ENCODE measurements around the gene NTM.
A peak's percentile ranks its signal among the peaks of the same experiment; 100 is the strongest.

Gene NTM

GRCh38 chr11:132126973-132127899 lies 756.8 kb downstream of the NTM start:
- peak; percentile 96 for DNase-seq

DNA sequence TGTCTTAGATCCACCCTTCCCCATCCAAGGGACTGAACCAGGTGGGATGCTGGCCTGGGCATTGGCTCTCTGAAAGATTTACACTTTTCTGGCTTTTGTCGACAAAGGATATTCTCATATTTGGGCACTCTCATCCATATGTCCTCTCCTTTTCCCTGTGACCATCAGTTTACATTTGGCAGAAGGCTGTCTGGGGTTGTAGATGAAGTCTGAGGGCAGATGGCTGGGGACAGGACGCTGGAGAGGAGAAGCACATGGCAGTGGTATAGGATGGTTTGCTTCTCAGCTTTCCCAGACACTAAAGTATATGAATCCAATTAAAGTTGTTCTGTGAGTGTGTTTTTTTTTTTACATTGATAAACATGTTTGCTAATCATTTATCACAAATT lies 757.5 kb downstream of the NTM start:
- no peak for DNase-seq

- no peak for DNase-seq
Measured at GRCh38 chr11:132131047-132131446, 760.6 kb downstream of the NTM start.

DNA sequence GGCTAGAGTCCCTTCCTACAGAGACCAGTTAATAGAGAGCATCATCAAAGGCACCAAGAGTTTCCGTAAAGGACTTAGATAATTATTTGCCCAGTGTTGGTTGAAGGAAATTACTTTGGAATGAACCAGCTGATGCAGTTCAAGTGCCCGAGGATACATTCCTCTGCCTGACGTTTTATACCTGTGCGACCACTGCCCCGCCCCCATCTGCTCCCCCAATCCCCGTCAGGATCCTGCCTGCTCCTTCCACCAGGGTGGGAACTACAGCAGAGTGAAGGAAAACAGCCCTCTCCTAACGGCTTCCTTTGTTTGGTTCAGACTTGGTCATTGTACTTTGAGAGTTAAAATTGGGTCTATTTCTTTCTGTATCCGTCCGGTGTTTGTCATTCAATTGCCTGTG lies 761.5 kb downstream of the NTM start:
- DNase-seq, result no peak

GRCh38 chr11:132134322-132134721 lies 763.9 kb downstream of the NTM start:
- peak; percentile 53 for DNase-seq

GRCh38 chr11:132137289-132137980 lies 767.0 kb downstream of the NTM start:
- DNase-seq, result no peak

DNA sequence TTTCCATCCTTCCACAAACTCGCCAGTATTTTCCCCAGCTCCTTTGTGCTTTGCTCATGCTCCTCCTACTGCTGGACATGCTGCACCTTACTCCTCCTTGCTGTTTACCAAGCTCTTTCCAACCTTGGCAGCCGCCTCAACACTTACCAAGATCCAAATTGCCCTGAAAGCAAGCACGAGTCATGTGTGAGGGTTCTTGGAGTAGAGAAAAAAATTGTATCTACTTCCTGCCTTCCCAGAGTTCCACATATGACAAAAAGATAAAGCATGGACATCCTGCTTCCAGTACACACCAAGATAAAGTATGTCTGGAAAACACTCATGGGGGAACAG lies 767.5 kb downstream of the NTM start:
- DNase-seq, result peak; percentile 22

DNA sequence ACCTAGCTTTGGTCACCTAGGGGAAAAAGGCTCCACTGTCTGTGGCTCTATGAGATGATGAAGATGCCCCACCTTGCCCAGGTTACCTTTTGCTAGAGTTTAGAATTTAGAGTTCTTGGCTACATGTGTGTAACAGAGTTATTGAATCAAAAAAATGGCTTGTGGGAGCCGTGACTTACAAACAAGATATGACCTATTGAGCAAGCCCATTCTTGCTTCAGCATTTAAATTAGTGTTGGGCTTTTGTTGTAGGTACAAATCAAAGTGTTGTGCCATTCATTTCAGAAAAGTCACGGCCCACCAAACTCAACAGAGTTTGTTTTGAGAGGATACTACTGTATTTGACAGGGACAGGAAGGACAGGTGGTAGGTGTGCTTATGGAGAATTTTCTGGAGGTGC lies 768.8 kb downstream of the NTM start:
- no peak for DNase-seq

GRCh38 chr11:132140056-132140455 lies 769.6 kb downstream of the NTM start:
- DNase-seq, result no peak

- DNase-seq, result no peak
Measured at GRCh38 chr11:132142121-132142520, 771.7 kb downstream of the NTM start.

DNA sequence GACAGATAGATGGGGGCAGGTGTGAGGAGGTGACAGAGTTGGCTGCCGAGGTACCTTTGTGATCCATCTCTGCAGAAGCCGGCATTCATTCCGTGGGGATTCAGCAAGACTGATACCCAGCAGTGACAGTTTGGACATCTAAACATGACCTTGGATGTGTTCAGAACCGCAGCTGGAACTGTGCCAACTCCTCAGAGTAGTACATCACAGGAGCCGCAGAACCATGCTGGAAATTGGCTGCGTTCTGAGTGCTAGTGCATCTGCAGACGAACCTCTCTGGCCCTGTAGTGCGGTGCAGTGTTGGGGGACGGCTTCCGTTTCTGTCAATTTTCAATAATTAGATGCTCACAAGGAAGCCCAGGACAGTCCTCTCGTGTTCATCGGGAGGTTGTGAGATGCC lies 772.1 kb downstream of the NTM start:
- DNase-seq, result no peak

GRCh38 chr11:132147464-132147863 lies 777.0 kb downstream of the NTM start:
- no peak for DNase-seq

DNA sequence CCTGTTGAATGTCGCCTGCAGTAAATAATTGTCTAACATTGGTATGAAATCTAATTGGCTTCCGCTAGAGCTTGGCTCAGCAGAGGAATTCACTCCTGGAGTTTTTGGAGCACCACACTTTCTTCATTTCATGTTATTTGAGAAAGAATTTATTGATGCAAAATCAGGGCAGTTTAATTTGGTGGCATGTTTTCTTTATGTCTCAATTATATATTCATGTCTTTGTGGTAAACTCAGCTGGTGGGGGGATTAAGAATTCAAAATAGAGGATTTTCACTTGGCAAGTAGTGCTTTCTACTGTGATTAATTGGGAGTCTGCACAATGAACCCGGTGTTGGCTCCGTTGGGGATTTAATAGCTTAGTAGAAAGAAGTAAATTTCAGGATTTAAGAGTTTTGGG lies 784.4 kb downstream of the NTM start:
- peak; percentile 2 for DNase-seq

- DNase-seq, result peak; percentile 20
Measured at GRCh38 chr11:132158091-132158490, 787.7 kb downstream of the NTM start.

- peak; percentile 26 for DNase-seq
Measured at GRCh38 chr11:132158696-132159095, 788.3 kb downstream of the NTM start.

GRCh38 chr11:132161403-132162078 lies 791.1 kb downstream of the NTM start:
- no peak for DNase-seq

- DNase-seq, result no peak
Measured at GRCh38 chr11:132168344-132168981, 798.0 kb downstream of the NTM start.

- DNase-seq, result no peak
Measured at GRCh38 chr11:132171031-132171430, 800.6 kb downstream of the NTM start.

GRCh38 chr11:132174362-132175255 lies 804.2 kb downstream of the NTM start:
- no peak for DNase-seq

- DNase-seq, result peak; percentile 63
Measured at GRCh38 chr11:132177106-132177505, 806.7 kb downstream of the NTM start.

DNA sequence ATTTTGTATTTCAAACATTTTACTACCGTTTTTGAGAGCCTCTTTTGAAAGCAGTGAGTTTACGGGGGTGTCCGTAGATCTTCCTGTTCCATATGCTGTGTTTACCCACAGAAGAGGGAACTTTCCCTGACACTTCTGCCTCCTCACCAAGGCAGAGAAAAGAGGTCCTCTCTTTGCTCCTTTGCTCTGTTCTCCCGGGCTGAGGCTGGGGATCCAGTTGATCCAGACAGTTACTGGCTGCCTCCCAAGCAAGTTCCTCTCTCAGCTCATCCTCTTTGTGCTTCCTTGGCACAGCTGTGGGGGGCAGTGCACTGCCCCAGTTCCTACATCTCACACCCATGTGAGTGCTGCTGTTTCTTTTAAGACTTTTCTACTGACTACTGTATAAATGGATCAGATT lies 813.7 kb downstream of the NTM start:
- DNase-seq, result no peak
